GM12892 (cell line): Measurements from ENCODE around the gene ZMIZ1.

ENCODE experiments used
- DNase-seq: peaks from one replicate; pipeline ENCODE4 v3.0.0; 2011; ENCODE audit not compliant: insufficient read length
- FAIRE-seq: peaks from 2 replicates; lab custom pipeline; 2011; peaks lifted over from hg19 to GRCh38; lab: Jason Lieb, UNC
- POLR2A ChIP-seq: IDR thresholded peaks from 2 replicates; pipeline ENCODE4 v1.6.1; 2011; ENCODE audit warnings: low read depth, low read length, control low read depth
- POLR2AphosphoS5 ChIP-seq: IDR thresholded peaks from 2 replicates; pipeline ENCODE4 v1.6.1; 2011; ENCODE audit warnings: low read depth, low read length, control low read depth
- TAF1 ChIP-seq: IDR thresholded peaks from 2 replicates; pipeline ENCODE4 v1.6.1; 2011; ENCODE audit warnings: low read depth, mild to moderate bottlenecking, control low read depth, low read length, borderline replicate concordance

The ZMIZ1 gene

DNA sequence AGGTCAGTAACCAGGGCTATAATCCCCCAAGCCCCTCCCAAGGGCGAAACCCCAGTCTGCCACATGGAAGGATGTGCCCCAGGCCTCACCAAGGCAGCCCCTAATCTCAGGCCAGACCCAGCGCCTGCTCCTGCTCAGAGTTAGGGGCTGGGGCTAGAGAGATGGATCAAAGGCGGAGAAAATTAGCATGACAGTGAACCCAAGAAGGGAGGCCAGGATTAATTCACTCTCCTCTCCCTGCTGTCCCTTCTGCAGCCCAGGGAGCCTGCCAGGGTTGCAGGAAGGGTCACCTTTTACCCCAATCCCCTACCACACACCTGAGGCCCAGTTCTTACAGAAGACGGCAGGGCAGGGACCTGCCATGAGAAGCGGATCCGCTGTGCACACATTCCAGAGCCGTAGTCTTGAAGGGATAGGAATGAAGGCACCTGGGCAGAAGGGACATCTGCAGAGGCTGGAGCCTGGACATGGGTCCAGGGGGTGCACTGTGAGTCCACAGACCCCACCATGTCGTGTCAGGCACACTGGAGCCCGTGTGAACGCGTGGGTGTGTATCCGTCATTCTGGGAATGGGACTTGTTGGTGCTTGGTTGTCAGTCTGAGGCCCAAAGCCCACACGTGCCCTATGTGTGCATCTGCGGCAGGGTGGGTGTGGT, 11.9 kb upstream of the ZMIZ1 start:
- DNase-seq (no peak), FAIRE-seq (no peak)
- TF ChIP-seq POLR2A (no peak), POLR2AphosphoS5 (no peak), TAF1 (no peak)

- TF ChIP-seq POLR2AphosphoS5 (no peak), TAF1 (no peak), POLR2A (no peak)
- DNase-seq (no peak), FAIRE-seq (no peak)
These were observed 11.1 kb upstream of the ZMIZ1 start for GRCh38 chr10:79057481-79058275.

DNA sequence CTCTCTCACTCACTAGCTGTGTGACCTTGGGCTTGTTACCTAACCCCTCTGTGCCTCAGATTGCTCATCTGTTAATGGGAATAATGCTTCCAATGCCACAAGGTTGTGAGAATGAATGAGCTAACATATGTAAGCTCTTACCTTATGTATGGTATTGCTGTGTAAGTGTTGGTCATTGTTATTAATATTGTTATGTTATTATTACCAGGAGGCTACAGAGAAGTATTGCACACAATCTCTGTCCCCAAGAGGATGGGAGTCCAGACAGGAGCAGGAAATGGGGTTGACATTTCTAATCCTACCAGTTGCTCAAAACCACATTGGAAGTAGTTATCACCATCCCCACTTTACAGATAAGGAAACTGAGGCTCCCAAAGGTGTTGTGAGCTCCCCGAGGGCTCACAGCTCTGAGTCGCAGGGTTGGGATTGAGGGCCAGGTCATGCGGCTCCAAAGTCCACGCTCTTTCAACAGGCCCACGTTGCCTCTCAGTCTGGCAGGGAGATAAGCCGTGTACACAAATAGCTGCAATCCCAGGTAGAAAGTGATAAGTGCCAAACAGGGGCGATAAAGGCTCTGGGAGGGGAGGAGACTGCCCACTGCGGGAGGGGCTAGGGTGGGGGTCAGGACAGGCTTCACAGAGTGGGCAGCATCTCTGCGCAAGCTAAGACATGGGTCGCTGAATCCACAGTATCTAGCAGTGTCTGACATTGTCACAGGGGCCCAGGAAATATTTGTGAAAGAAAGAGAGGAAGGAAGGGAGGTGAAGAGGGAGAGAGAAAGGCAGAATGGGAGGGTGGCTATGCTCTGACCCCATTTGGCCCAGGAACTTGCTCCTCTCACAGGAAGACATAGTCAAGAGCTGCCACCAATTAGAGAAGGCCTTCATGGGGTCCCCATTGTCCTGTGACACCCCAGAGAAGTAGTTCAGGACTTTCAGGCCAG, 9.6 kb upstream of the ZMIZ1 start:
- DNase-seq (no peak), FAIRE-seq (no peak)
- no peak for TF ChIP-seq POLR2A
- no peak for TF ChIP-seq TAF1
- TF ChIP-seq POLR2AphosphoS5: no peak

GRCh38 chr10:79059859-79060379, 8.8 kb upstream of the ZMIZ1 start:
- no peak for DNase-seq
- no peak for FAIRE-seq
- no peak for TF ChIP-seq TAF1
- TF ChIP-seq POLR2AphosphoS5: no peak
- TF ChIP-seq POLR2A: no peak

GRCh38 chr10:79060641-79061255, 8.0 kb upstream of the ZMIZ1 start:
- TF ChIP-seq POLR2AphosphoS5: no peak
- TF ChIP-seq POLR2A: no peak
- TF ChIP-seq TAF1: no peak
- no peak for FAIRE-seq
- DNase-seq: no peak

DNA sequence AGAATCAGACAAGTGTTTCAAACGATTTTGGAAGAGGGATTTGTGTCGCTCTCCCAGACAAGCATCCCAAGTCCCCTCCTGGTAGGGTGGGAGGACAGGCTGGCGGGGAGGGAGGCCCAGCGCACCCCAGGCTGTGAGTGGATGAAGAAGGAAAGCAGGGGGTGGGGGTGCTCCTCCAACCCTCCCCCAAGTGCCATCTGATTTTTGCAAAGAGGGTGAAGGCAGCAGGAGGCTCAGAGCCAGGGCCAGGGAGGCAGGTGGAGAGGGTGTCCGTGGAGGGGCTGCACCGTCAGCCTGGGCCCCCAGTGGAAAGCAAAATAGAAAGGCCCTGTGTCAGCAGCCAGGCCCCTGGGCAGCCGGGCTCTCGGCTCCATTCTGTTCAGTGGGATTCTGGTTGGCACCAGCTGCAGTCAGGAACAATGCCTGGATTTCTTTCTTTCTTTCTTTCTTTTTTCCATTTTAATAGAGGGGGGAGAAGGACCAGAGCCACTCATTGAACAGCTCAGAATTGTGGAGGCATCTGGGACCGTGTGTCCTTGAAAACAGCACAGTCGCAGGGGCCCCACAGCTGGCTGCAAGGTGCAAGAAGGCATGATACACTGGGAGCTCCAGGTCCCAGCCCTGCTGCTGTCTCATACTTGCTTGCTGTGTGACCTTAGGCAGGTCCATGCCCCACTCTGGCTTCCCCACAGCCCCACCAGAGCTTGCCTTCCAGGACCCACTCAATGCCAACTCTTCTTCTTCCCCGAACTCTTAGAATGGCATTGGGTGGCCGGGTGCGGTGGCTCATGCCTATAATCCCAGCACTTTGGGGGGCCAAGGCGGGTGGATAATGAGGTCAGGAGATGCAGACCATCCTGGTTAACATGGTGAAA, 7.1 kb upstream of the ZMIZ1 start:
- no peak for TF ChIP-seq TAF1
- TF ChIP-seq POLR2A: no peak
- TF ChIP-seq POLR2AphosphoS5: no peak
- DNase-seq: no peak
- FAIRE-seq: no peak

GRCh38 chr10:79063071-79063491, 5.7 kb upstream of the ZMIZ1 start:
- TF ChIP-seq POLR2AphosphoS5 (no peak), TAF1 (no peak), POLR2A (no peak)
- no peak for DNase-seq
- no peak for FAIRE-seq

- no peak for FAIRE-seq
- DNase-seq: no peak
- TF ChIP-seq TAF1: no peak
- no peak for TF ChIP-seq POLR2AphosphoS5
- TF ChIP-seq POLR2A: no peak
These were observed 4.9 kb upstream of the ZMIZ1 start for GRCh38 chr10:79063661-79064492.

GRCh38 chr10:79065091-79065551, 3.6 kb upstream of the ZMIZ1 start:
- no peak for TF ChIP-seq POLR2A
- no peak for TF ChIP-seq POLR2AphosphoS5
- no peak for TF ChIP-seq TAF1
- DNase-seq (no peak), FAIRE-seq (no peak)

DNA sequence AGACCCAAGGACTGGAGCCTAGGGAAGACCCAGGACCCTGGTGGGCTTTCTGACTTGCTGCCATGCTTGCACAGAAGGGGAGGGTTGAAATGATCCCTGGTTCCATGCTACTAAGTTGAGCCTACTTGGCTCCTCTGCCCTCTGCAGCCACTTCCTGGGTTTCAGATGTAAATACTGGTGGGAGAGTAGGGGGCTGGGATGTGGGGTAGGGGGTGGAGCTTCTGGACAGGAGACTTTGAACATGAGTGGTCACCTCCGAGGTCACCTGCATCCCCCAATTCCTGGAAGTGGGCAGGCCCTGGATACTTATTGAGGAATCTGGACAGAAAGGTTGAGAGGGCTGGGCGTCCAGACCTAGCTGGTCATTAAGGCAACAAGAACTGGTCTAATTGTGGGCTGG, 2.9 kb upstream of the ZMIZ1 start:
- DNase-seq (no peak), FAIRE-seq (no peak)
- TF ChIP-seq POLR2A (no peak), TAF1 (no peak), POLR2AphosphoS5 (no peak)
